KMS-11 (cell line): ENCODE results near the gene NADSYN1.

Experiments
- H2AFZ ChIP-seq: fragments of 200-600 bp; sonication (generic); 2 replicates; pipeline ENCODE4 v1.6.1; 2016; ENCODE audit warnings: antibody characterized with exemption, mixed run types, low read depth
- H3K27ac ChIP-seq: fragments of 200-600 bp; sonication (generic); 2 replicates; pipeline ENCODE4 v1.6.1; 2016; ENCODE audit warnings: mild to moderate bottlenecking, mixed run types
- H3K27me3 ChIP-seq: fragments of 200-600 bp; sonication (generic); 2 replicates; pipeline ENCODE4 v1.6.1; 2017; ENCODE audit warnings: mild to moderate bottlenecking, low read depth, mixed run types, moderate library complexity; ENCODE audit not compliant: insufficient read depth
- H3K36me3 ChIP-seq: fragments of 200-600 bp; sonication (generic); 2 replicates; pipeline ENCODE4 v1.6.1; 2017; ENCODE audit warnings: mild to moderate bottlenecking, mixed run types; ENCODE audit not compliant: insufficient read depth
- H3K4me1 ChIP-seq: fragments of 200-600 bp; sonication (generic); 2 replicates; pipeline ENCODE4 v1.6.1; 2016; ENCODE audit warnings: mild to moderate bottlenecking, low read depth, mixed run types; ENCODE audit not compliant: poor library complexity, severe bottlenecking
- H3K4me2 ChIP-seq: fragments of 200-600 bp; sonication (generic); 2 replicates; pipeline ENCODE4 v1.7.0; 2016; ENCODE audit warnings: mild to moderate bottlenecking, mixed run types
- H3K4me3 ChIP-seq: fragments of 200-600 bp; sonication (generic); IDR thresholded peaks from 2 replicates; pipeline ENCODE4 v1.6.1; 2017; ENCODE audit warnings: low read depth, low read length, mixed read lengths; ENCODE audit not compliant: insufficient read depth
- H3K79me2 ChIP-seq: fragments of 200-600 bp; sonication (generic); 2 replicates; pipeline ENCODE4 v1.6.1; 2016; ENCODE audit warnings: low read depth, mixed run types; ENCODE audit not compliant: insufficient read depth
- H3K9ac ChIP-seq: fragments of 200-600 bp; sonication (generic); 2 replicates; pipeline ENCODE4 v1.6.1; 2016; ENCODE audit warnings: mild to moderate bottlenecking, mixed run types
- H4K20me1 ChIP-seq: fragments of 200-600 bp; sonication (generic); 2 replicates; pipeline ENCODE4 v1.6.1; 2016; ENCODE audit warnings: mild to moderate bottlenecking, mixed run types; ENCODE audit not compliant: insufficient read depth
- CTCF ChIP-seq: fragments of 200-600 bp; sonication (generic); conservative IDR thresholded peaks from 2 replicates; pipeline ENCODE4 v1.6.1; 2017; ENCODE audit warnings: low read depth, mild to moderate bottlenecking, antibody characterized with exemption, low read length, moderate library complexity, mixed read lengths

NADSYN1 gene

GRCh38 chr11:71425860-71426259, 27.1 kb upstream of the NADSYN1 start:
- no peaks in the 10 kb centered on the region for H3K4me1 ChIP-seq
- H2AFZ ChIP-seq: no peak overlapping the region
- H3K4me2 ChIP-seq: no peak overlapping the region
- H3K36me3 ChIP-seq: no peaks in the 10 kb centered on the region
- TF ChIP-seq CTCF: no peak
- H3K79me2 ChIP-seq: no peaks in the 10 kb centered on the region
- no peak overlapping the region for H3K27ac ChIP-seq
- H3K4me3 ChIP-seq: no peak overlapping the region
- no peaks in the 10 kb centered on the region for H3K27me3 ChIP-seq
- H4K20me1 ChIP-seq: no peaks in the 10 kb centered on the region
- H3K9ac ChIP-seq: no peak overlapping the region

- no peaks in the 10 kb centered on the region for H3K27me3 ChIP-seq
- no peaks in the 10 kb centered on the region for H3K4me1 ChIP-seq
- H3K4me3 ChIP-seq: no peak overlapping the region
- H3K36me3 ChIP-seq: no peaks in the 10 kb centered on the region
- H4K20me1 ChIP-seq: no peaks in the 10 kb centered on the region
- no peak overlapping the region for H3K9ac ChIP-seq
- no peak overlapping the region for H3K4me2 ChIP-seq
- no peak overlapping the region for H2AFZ ChIP-seq
- H3K79me2 ChIP-seq: no peaks in the 10 kb centered on the region
- no peak overlapping the region for H3K27ac ChIP-seq
- no peak for TF ChIP-seq CTCF
Measured at GRCh38 chr11:71426413-71426812, 26.6 kb upstream of the NADSYN1 start.

GRCh38 chr11:71428861-71429435, 24.1 kb upstream of the NADSYN1 start:
- Histone ChIP-seq H4K20me1 (no peaks in the 10 kb centered on the region), H3K4me2 (no peak overlapping the region), H3K36me3 (no peaks in the 10 kb centered on the region), H3K79me2 (no peaks in the 10 kb centered on the region), H3K27ac (no peak overlapping the region), H3K27me3 (no peaks in the 10 kb centered on the region), H3K4me1 (no peaks in the 10 kb centered on the region), H2AFZ (no peak overlapping the region), H3K9ac (no peak overlapping the region), H3K4me3 (no peak overlapping the region)
- TF ChIP-seq CTCF: no peak

- TF ChIP-seq CTCF: no peak
- H3K27me3 ChIP-seq: no peaks in the 10 kb centered on the region
- H3K27ac ChIP-seq: no peak overlapping the region
- no peaks in the 10 kb centered on the region for H3K79me2 ChIP-seq
- H3K36me3 ChIP-seq: no peaks in the 10 kb centered on the region
- H3K4me2 ChIP-seq: no peak overlapping the region
- H3K4me3 ChIP-seq: no peak overlapping the region
- no peak overlapping the region for H2AFZ ChIP-seq
- H3K9ac ChIP-seq: no peak overlapping the region
- no peaks in the 10 kb centered on the region for H3K4me1 ChIP-seq
- no peaks in the 10 kb centered on the region for H4K20me1 ChIP-seq
Measured at GRCh38 chr11:71429701-71430100, 23.3 kb upstream of the NADSYN1 start.
